Endothelial cell of umbilical vein (primary cell): Measurements from ENCODE around the gene MCL1. TPM values are rescaled to one million over a fixed set of nuclear protein-coding genes. Genes with fewer than 3 reads are reported as not detected.

Experiments used
- microRNA-seq: library from miRNA; unstranded; fragments of <30 nt; microRNA quantifications from one replicate; pipeline ENCODE4 v1.2.0, GENCODE V29; 2021; ENCODE audit warnings: borderline number of aligned reads, borderline replicate concordance
- polyA plus RNA-seq, 4 experiments: library from polyadenylated mRNA; depleted of rRNA in 3 of 4; stranded (reverse) in 3 of 4; unstranded in 1 of 4; fragments of >200 nt; gene quantifications; 2 replicates each; pipeline versions ENCODE4 v1.2.1 to v1.2.3, GENCODE V29; 2011 to 2012; ENCODE audit warnings: missing spikeins in 1 of 4
- small RNA-seq: library from RNA; depleted of rRNA; stranded (forward); fragments of <200 nt; gene quantifications from one replicate; pipeline ENCODE3, GENCODE V24; 2012; ENCODE audit warnings: low replicate concordance, low read depth; ENCODE audit not compliant: insufficient read depth, insufficient read length
- total RNA-seq: library from RNA; stranded (reverse); gene quantifications from 2 replicates; pipeline ENCODE4 v1.2.3, GENCODE V29; 2021

The MCL1 gene
- total and polyA plus RNA-seq, 2 donors (not counting 3 experiments of a cell fraction or from before 2014, with no cell fraction given), result 87.3 to 186 TPM

Small RNA genes lying within 50 kb of the gene (microRNA-seq; reads per million reads assigned to microRNA genes)
- gene MIR4257, result not detected

Small RNA genes lying within 50 kb of the gene (small RNA-seq; reads per million reads assigned to genes)
- not detected for gene MIR4257
- gene RF00015, result not detected
- gene RF00561, result not detected
- not detected for gene RN7SL473P
- gene RN7SL600P, result not detected

Other genes starting within 250 kb of the MCL1 start
- 23.9 and 24.5 TPM in 2 replicates for gene RPRD2, start 215.5 kb downstream of the MCL1 start, total RNA-seq
- 11.8 and 12.9 TPM in 2 replicates for gene RPRD2, start 215.5 kb downstream of the MCL1 start, polyA plus RNA-seq
- 20.6 and 21.5 TPM in 2 replicates for gene TARS2, start 92.2 kb downstream of the MCL1 start, total RNA-seq
- gene TARS2, start 92.2 kb downstream of the MCL1 start, polyA plus RNA-seq, result 17.9 and 22.0 TPM in 2 replicates
- gene ECM1, start 71.5 kb downstream of the MCL1 start, total RNA-seq, result 7.2 and 7.3 TPM in 2 replicates
- 16.6 and 20.5 TPM in 2 replicates for gene ECM1, start 71.5 kb downstream of the MCL1 start, polyA plus RNA-seq
- not detected in 2 replicates for gene FALEC, start 63.9 kb downstream of the MCL1 start, total RNA-seq
- not detected in 2 replicates for gene FALEC, start 63.9 kb downstream of the MCL1 start, polyA plus RNA-seq
- 0.37 and 0.73 TPM in 2 replicates for gene ADAMTSL4, start 30.2 kb downstream of the MCL1 start, total RNA-seq
- 0.96 and 1.0 TPM in 2 replicates for gene ADAMTSL4, start 30.2 kb downstream of the MCL1 start, polyA plus RNA-seq
- gene ENSA, start 50.0 kb upstream of the MCL1 start, total RNA-seq, result 155 and 162 TPM in 2 replicates
- 30.5 and 32.4 TPM in 2 replicates for gene ENSA, start 50.0 kb upstream of the MCL1 start, polyA plus RNA-seq
- 33.2 and 34.9 TPM in 2 replicates for gene GOLPH3L, start 117.5 kb upstream of the MCL1 start, total RNA-seq
- gene GOLPH3L, start 117.5 kb upstream of the MCL1 start, polyA plus RNA-seq, result 13.0 and 15.7 TPM in 2 replicates
- not detected in 2 replicates for gene HORMAD1, start 141.3 kb upstream of the MCL1 start, total RNA-seq
- not detected in 2 replicates for gene HORMAD1, start 141.3 kb upstream of the MCL1 start, polyA plus RNA-seq
- 5.7 and 11.1 TPM in 2 replicates for gene CTSS, start 186.2 kb upstream of the MCL1 start, total RNA-seq
- 3.5 and 4.0 TPM in 2 replicates for gene CTSS, start 186.2 kb upstream of the MCL1 start, polyA plus RNA-seq
- 6.7 and 45.6 TPM in 2 replicates for gene CTSK, start 228.7 kb upstream of the MCL1 start, total RNA-seq
- 18.5 and 20.3 TPM in 2 replicates for gene CTSK, start 228.7 kb upstream of the MCL1 start, polyA plus RNA-seq